IPS DF 6.9 (cell line): Measurements from ENCODE around the gene AAGAB.

ENCODE experiments used
- DNase-seq: peaks from one replicate; pipeline ENCODE4 v3.0.0-alpha.2; 2013; ENCODE audit warnings: low read depth, low spot score
- H3K27ac ChIP-seq: one replicate; pipeline ENCODE4 v1.5.1; 2013; ENCODE audit warnings: low read length, control low read depth
- H3K27me3 ChIP-seq: 2 replicates; pipeline ENCODE4 v1.6.1; 2013; ENCODE audit warnings: mild to moderate bottlenecking, low read length; ENCODE audit not compliant: control insufficient read depth, insufficient read depth
- H3K36me3 ChIP-seq: 2 replicates; pipeline ENCODE4 v1.6.1; 2013; ENCODE audit warnings: low read length; ENCODE audit not compliant: control insufficient read depth, insufficient read depth
- H3K4me1 ChIP-seq: 2 replicates; pipeline ENCODE4 v1.6.1; 2013; ENCODE audit warnings: low read length; ENCODE audit not compliant: control insufficient read depth, insufficient read depth
- H3K4me3 ChIP-seq: 2 replicates; pipeline ENCODE4 v1.5.1; 2013; ENCODE audit warnings: mild to moderate bottlenecking, low read length
- H3K9me3 ChIP-seq: 2 replicates; pipeline ENCODE4 v1.6.1; 2013; ENCODE audit warnings: low read length, inconsistent platforms; ENCODE audit not compliant: control insufficient read depth, insufficient read depth
- WGBS: extraction: QIAGEN DNeasy Blood & Tissue Kit; methylation state at CpG from one replicate; pipeline ENCODE4 v1.1.7; 2013; ENCODE audit warnings: mixed read lengths, missing lambda C conversion rate; ENCODE audit not compliant: insufficient read length, insufficient coverage; 5-methylcytosine and 5-hydroxymethylcytosine counted together

The AAGAB gene

DNA sequence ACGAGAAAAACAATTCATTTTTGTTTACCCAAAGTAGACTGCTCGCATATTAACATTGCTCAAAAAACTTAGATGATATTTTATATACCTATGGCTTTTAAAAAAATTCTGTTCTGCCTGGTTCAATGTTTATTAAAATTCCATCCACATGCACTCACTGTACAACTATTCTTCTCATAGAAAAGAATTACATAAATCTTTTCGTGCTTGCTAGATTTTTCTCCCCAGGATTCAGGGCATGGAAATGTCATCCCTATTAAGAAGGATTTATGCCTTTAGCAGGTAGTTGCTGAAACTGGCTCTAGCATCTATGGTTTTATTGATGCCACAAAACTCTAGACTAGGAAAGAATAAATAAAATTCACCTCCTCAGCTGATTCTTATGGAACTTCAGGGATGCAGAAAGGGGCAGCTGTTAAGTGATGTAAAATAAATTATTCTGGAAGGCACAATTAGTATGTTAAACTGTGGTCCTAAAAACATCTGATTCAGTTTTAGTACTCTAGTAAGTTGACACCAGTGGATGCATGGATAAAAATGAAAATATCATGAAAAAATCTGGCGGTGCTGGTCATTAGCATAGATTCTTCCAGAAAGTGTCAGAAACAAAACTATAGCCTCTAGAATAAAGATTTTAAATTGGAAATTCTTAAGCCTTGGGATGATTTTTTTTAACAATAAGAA, 41.6 kb downstream of the AAGAB start:
- no peaks in the 10 kb centered on the region for H3K27me3 ChIP-seq
- H3K4me1 ChIP-seq: no peaks in the 10 kb centered on the region
- no peaks in the 10 kb centered on the region for H3K9me3 ChIP-seq
- DNase-seq: no peak
- no peak overlapping the region for H3K27ac ChIP-seq
- no peaks in the 10 kb centered on the region for H3K36me3 ChIP-seq
- H3K4me3 ChIP-seq: no peak overlapping the region
- no CpG with 5 or more reads among the region's 4 CpGs for WGBS

- no peaks in the 10 kb centered on the region for H3K9me3 ChIP-seq
- no peaks in the 10 kb centered on the region for H3K27me3 ChIP-seq
- H3K27ac ChIP-seq: no peak overlapping the region
- no peaks in the 10 kb centered on the region for H3K36me3 ChIP-seq
- no peaks in the 10 kb centered on the region for H3K4me1 ChIP-seq
- no peak for DNase-seq
- 100% methylated on average over 1 of the region's 5 CpGs for WGBS
- no peak overlapping the region for H3K4me3 ChIP-seq
These were observed 43.8 kb downstream of the AAGAB start for GRCh38 chr15:67210555-67211168.

- WGBS: no CpG with 5 or more reads among the region's 2 CpGs
- H3K4me3 ChIP-seq: no peak overlapping the region
- H3K27me3 ChIP-seq: no peaks in the 10 kb centered on the region
- no peaks in the 10 kb centered on the region for H3K9me3 ChIP-seq
- DNase-seq: no peak
- H3K4me1 ChIP-seq: no peaks in the 10 kb centered on the region
- H3K27ac ChIP-seq: no peak overlapping the region
- H3K36me3 ChIP-seq: no peaks in the 10 kb centered on the region
These were observed 46.1 kb downstream of the AAGAB start for GRCh38 chr15:67208396-67208795.

DNA sequence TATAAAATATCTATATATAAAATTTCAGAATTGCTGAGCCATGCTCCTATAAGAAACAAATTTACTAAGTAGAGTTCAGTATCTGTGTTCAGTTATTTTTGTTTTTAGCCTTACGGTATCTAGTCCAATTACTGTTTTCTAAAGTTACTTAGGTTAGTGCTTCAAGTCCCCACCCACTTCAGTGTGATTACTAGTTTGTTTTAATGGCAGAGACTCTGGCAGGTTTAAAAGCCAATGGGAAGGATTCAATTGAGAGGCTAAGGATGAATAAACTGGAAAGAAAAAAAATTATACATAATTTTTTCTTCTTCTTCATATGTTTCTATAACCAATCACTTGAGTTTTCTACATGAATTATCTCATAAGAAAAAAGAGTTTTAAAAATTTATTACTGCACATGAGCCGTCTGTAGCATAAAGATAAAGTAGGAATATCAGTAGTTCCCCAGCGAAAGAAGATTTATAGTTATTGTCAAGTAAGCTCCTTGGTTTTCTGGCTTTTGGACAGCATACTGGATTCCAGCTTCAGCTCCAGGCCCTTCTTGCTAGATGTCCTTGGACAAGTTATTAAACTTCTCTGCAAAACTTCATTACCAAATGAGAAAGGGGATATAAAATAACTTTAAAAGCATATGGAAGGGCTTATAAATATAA, 46.8 kb downstream of the AAGAB start:
- Histone ChIP-seq H3K4me3 (no peak overlapping the region), H3K4me1 (no peaks in the 10 kb centered on the region), H3K36me3 (no peaks in the 10 kb centered on the region), H3K27me3 (no peaks in the 10 kb centered on the region), H3K9me3 (no peaks in the 10 kb centered on the region), H3K27ac (no peak overlapping the region)
- WGBS: no CpG with 5 or more reads among the region's 3 CpGs
- no peak for DNase-seq

GRCh38 chr15:67202991-67203390, 51.5 kb downstream of the AAGAB start:
- Histone ChIP-seq H3K27me3 (no peaks in the 10 kb centered on the region), H3K36me3 (peaks cover 5% of the 10 kb centered on the region; the same call in 1 of the 2 replicates), H3K4me1 (peaks cover 3% of the 10 kb centered on the region; the same call in 1 of the 2 replicates), H3K4me3 (no peak overlapping the region), H3K9me3 (no peaks in the 10 kb centered on the region), H3K27ac (no peak overlapping the region)
- no CpG with 5 or more reads among the region's 1 CpG for WGBS
- no peak for DNase-seq

DNA sequence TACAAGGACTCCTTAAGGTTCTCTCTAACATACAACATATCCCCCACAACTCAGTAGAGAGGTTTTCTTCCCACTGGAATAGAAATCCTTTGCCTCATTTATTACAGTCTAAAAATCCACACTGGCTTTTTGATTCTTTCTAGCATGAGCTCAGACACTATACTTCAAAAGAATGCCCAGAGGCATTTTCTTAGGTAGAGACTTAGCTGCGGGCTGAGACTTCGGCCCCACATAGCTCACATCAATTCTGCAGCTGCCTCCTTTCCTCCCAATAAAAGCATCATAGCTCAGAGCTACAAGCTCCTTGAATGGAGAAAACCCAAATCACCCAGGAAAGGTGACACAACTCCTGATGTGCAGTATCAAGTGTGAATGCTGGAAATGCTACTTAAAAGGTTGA, 52.4 kb downstream of the AAGAB start:
- peaks cover 5% of the 10 kb centered on the region; the same call in 1 of the 2 replicates for H3K36me3 ChIP-seq
- no CpG with 5 or more reads among the region's 2 CpGs for WGBS
- peaks cover 3% of the 10 kb centered on the region; the same call in 1 of the 2 replicates for H3K4me1 ChIP-seq
- H3K27me3 ChIP-seq: no peaks in the 10 kb centered on the region
- no peak overlapping the region for H3K4me3 ChIP-seq
- H3K27ac ChIP-seq: no peak overlapping the region
- no peaks in the 10 kb centered on the region for H3K9me3 ChIP-seq
- no peak for DNase-seq

DNA sequence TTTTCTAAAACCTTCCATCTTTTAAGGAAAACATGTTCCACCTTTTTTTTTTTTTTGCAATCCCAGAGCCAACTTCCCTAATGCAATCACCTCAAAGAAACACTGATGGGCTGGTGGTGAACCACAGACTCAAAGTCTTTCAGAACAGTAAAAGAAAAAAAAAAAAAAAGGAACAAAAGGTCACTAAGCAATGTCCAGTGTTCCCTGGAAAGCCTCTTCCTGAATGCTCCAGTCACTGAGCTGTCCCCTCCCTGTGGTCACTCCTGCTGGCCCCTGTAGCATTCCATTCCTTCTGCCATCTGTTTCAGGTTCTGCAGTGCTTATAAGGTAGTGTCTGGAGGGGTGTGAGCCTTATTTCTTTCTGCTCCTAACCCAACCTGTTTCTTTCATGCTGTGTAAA, 53.3 kb downstream of the AAGAB start:
- Histone ChIP-seq H3K4me3 (no peak overlapping the region), H3K36me3 (peaks cover 5% of the 10 kb centered on the region; the same call in 1 of the 2 replicates), H3K27me3 (no peaks in the 10 kb centered on the region), H3K27ac (no peak overlapping the region), H3K9me3 (no peaks in the 10 kb centered on the region), H3K4me1 (peaks cover 3% of the 10 kb centered on the region; the same call in 1 of the 2 replicates)
- no peak for DNase-seq

GRCh38 chr15:67199881-67200763, 54.3 kb downstream of the AAGAB start:
- no peaks in the 10 kb centered on the region for H3K27me3 ChIP-seq
- WGBS: no CpG with 5 or more reads among the region's 8 CpGs
- no peak overlapping the region for H3K4me3 ChIP-seq
- peaks cover 5% of the 10 kb centered on the region; the same call in 1 of the 2 replicates for H3K36me3 ChIP-seq
- H3K9me3 ChIP-seq: no peaks in the 10 kb centered on the region
- peaks cover 3% of the 10 kb centered on the region; the same call in 1 of the 2 replicates for H3K4me1 ChIP-seq
- no peak overlapping the region for H3K27ac ChIP-seq
- no peak for DNase-seq

GRCh38 chr15:67199391-67199790, 55.1 kb downstream of the AAGAB start:
- no CpG with 5 or more reads among the region's 4 CpGs for WGBS
- H3K36me3 ChIP-seq: peaks cover 5% of the 10 kb centered on the region; the same call in 1 of the 2 replicates
- H3K9me3 ChIP-seq: no peaks in the 10 kb centered on the region

More at GRCh38 chr15:67199391-67199790, 55.1 kb downstream of the AAGAB start:
- Histone ChIP-seq H3K27me3 (no peaks in the 10 kb centered on the region), H3K27ac (no peak overlapping the region), H3K4me1 (peaks cover 3% of the 10 kb centered on the region; the same call in 1 of the 2 replicates), H3K4me3 (no peak overlapping the region)
- DNase-seq: no peak
